Calu3 (cell line): ENCODE results near the gene MED15. TPM values are rescaled to one million over a fixed set of nuclear protein-coding genes. Genes with fewer than 3 reads are reported as not detected.

Experiments used
- BruUV-seq: library from RNA; stranded (reverse); fragments of 400-500 nt; replicated peaks from 2 replicates; lab custom pipeline; 2021; lab: Mats Ljungman, UMichigan
- CTCF ChIA-PET: fragments of 300-600 bp; sonication (Branson Sonifier 250); formaldehyde crosslinking; loops from one replicate; lab custom pipeline; 2022; ENCODE audit warnings: antibody characterized with exemption; lab: Charles Lee
- DNase-seq: peaks from one replicate; pipeline ENCODE4 v3.0.0; 2022
- H3K27ac Mint-ChIP-seq: one replicate; pipeline ENCODE4 v1.8.0; 2022; ENCODE audit warnings: mixed read lengths; ENCODE audit not compliant: unreplicated experiment
- H3K27me3 Mint-ChIP-seq: one replicate; pipeline ENCODE4 v1.8.0; 2022; ENCODE audit warnings: mixed read lengths; ENCODE audit not compliant: unreplicated experiment
- H3K36me3 Mint-ChIP-seq: one replicate; pipeline ENCODE4 v1.8.0; 2022; ENCODE audit warnings: mild to moderate bottlenecking, moderate library complexity, mixed read lengths; ENCODE audit not compliant: insufficient read depth, unreplicated experiment
- H3K4me1 Mint-ChIP-seq: one replicate; pipeline ENCODE4 v1.8.0; 2022; ENCODE audit warnings: mild to moderate bottlenecking, low read depth, mixed read lengths; ENCODE audit not compliant: unreplicated experiment
- H3K4me3 Mint-ChIP-seq: one replicate; pipeline ENCODE4 v1.8.0; 2022; ENCODE audit warnings: mild to moderate bottlenecking, low read depth, moderate library complexity, mixed read lengths; ENCODE audit not compliant: unreplicated experiment
- H3K9me3 Mint-ChIP-seq: one replicate; pipeline ENCODE4 v1.8.0; 2022; ENCODE audit warnings: low read depth, mixed read lengths; ENCODE audit not compliant: unreplicated experiment
- CTCF ChIP-seq: fragments of 200-600 bp; IDR thresholded peaks from one replicate; pipeline ENCODE4 v1.8.0; 2022; ENCODE audit warnings: antibody characterized with exemption; ENCODE audit not compliant: unreplicated experiment
- intact Hi-C: fragments of 100-400 bp; cut with micrococcal nuclease; formaldehyde crosslinking; loops from one replicate; pipeline ENCODE4 v1.10.0; 2022; ENCODE audit not compliant: unreplicated experiment
- total RNA-seq: library from RNA; stranded (reverse); gene quantifications from 2 replicates; pipeline ENCODE4 v1.2.3, GENCODE V29; 2022

Gene MED15
- total RNA-seq, 1 experiment from 2014 or later, result 144 TPM

GRCh38 chr22:20606041-20606783, 98.8 kb downstream of the MED15 start:
- CTCF ChIA-PET, result interaction anchor here (0.6 to 1.0 kb wide), 2 partner anchors 97 to 188 kb away, joined by 3 to 4 read pairs; no protein-coding TSS in a partner anchor
- no TSS peak for BruUV-seq
- no peak overlapping the region for H3K4me3 Mint-ChIP-seq
- no peaks in the 10 kb centered on the region for H3K4me1 Mint-ChIP-seq
- intact Hi-C loops, result loop anchor here (1.0 to 2.0 kb wide), 2 partner anchors 91 to 135 kb away; no protein-coding TSS in a partner anchor
- no peak overlapping the region for H3K27ac Mint-ChIP-seq
- peak; percentile 86 for DNase-seq
- H3K9me3 Mint-ChIP-seq, result no peaks in the 10 kb centered on the region
- TF ChIP-seq CTCF, result peak; percentile 87
- H3K36me3 Mint-ChIP-seq, result no peaks in the 10 kb centered on the region
- peaks cover 32% of the 10 kb centered on the region for H3K27me3 Mint-ChIP-seq

GRCh38 chr22:20606784-20607128, 99.3 kb downstream of the MED15 start:
- Mint-ChIP-seq H3K36me3 (no peaks in the 10 kb centered on the region), H3K4me3 (no peak overlapping the region), H3K27ac (no peak overlapping the region), H3K4me1 (no peaks in the 10 kb centered on the region), H3K9me3 (no peaks in the 10 kb centered on the region), H3K27me3 (peaks cover 37% of the 10 kb centered on the region)
- BruUV-seq, result no TSS peak
- intact Hi-C loops, result loop anchor here (1.0 to 2.0 kb wide), 2 partner anchors 91 to 134 kb away; no protein-coding TSS in a partner anchor
- TF ChIP-seq CTCF, result no peak
- CTCF ChIA-PET, result interaction anchor here (1.0 kb wide), 1 partner anchor 189 kb away, joined by 4 read pairs; no protein-coding TSS in a partner anchor
- DNase-seq, result no peak

GRCh38 chr22:20607157-20607907, 99.9 kb downstream of the MED15 start:
- Mint-ChIP-seq H3K27ac (no peak overlapping the region), H3K4me1 (no peaks in the 10 kb centered on the region), H3K4me3 (no peak overlapping the region), H3K27me3 (peaks cover 42% of the 10 kb centered on the region), H3K36me3 (no peaks in the 10 kb centered on the region), H3K9me3 (no peaks in the 10 kb centered on the region)
- TF ChIP-seq CTCF, result no peak
- DNase-seq, result no peak
- BruUV-seq, result no TSS peak
- intact Hi-C loops, result loop anchor here (2.0 kb wide), 1 partner anchor 133 kb away; no protein-coding TSS in a partner anchor
- CTCF ChIA-PET, result no interaction called here

DNA sequence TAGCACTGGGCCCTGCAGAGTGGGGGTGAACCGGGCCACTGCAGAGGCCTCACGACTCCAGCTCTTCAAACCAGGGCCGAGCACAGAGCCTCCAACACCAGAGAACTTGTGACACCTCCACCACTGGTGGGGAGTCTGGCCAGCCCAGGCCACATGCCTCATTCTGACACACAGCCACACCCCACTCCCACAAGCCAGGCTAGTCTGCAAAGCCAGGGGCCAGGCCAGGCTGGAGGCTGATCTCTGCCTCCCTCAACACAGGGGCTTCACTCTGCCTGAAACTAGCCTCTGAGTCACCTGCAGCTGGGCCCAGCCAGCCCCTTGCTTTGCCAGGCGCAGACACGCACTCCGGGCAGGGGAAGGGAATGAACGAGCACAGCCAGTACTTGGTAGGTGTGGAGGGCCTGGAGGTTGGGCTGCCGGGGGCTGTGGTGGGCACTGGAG, 102.9 kb downstream of the MED15 start:
- Mint-ChIP-seq H3K36me3 (no peaks in the 10 kb centered on the region), H3K4me1 (no peaks in the 10 kb centered on the region), H3K27me3 (peaks cover 63% of the 10 kb centered on the region), H3K9me3 (no peaks in the 10 kb centered on the region), H3K27ac (no peak overlapping the region), H3K4me3 (no peak overlapping the region)
- TF ChIP-seq CTCF, result no peak
- intact Hi-C loops, result no loop called here
- CTCF ChIA-PET, result interaction anchor here (0.6 kb wide), 1 partner anchor 42 kb away, joined by 3 read pairs; no protein-coding TSS in a partner anchor
- no TSS peak for BruUV-seq
- no peak for DNase-seq
